ENCODE results near the gene PTDSS2. TPM values are rescaled to one million over a fixed set of nuclear protein-coding genes. Genes with fewer than 3 reads are reported as not detected.

PTDSS2 gene
- total RNA-seq, 1 experiment from 2014 or later: 23.7 TPM

GRCh38 chr11:488062-488461, 38.0 kb downstream of the PTDSS2 start:
- DNase-seq (ENCODE audit: extremely low read depth, low read depth): no peak

GRCh38 chr11:488579-488978, 38.5 kb downstream of the PTDSS2 start:
- DNase-seq (ENCODE audit: extremely low read depth, low read depth): no peak

GRCh38 chr11:488992-489391, 38.9 kb downstream of the PTDSS2 start:
- DNase-seq (ENCODE audit: extremely low read depth, low read depth): no peak

- DNase-seq (ENCODE audit: extremely low read depth, low read depth): no peak
Observed at GRCh38 chr11:489610-490185, 39.6 kb downstream of the PTDSS2 start.

GRCh38 chr11:490186-490929, 40.3 kb downstream of the PTDSS2 start:
- no peak for DNase-seq (ENCODE audit: extremely low read depth, low read depth)

GRCh38 chr11:490930-491260, 40.8 kb downstream of the PTDSS2 start:
- no peak for DNase-seq (ENCODE audit: extremely low read depth, low read depth)

GRCh38 chr11:491358-491757, 41.3 kb downstream of the PTDSS2 start:
- no peak for DNase-seq (ENCODE audit: extremely low read depth, low read depth)

GRCh38 chr11:492427-493226, 42.5 kb downstream of the PTDSS2 start:
- no peak for DNase-seq (ENCODE audit: extremely low read depth, low read depth)

GRCh38 chr11:494761-495536, 44.9 kb downstream of the PTDSS2 start:
- DNase-seq (ENCODE audit: extremely low read depth, low read depth): no peak

GRCh38 chr11:495537-495931, 45.5 kb downstream of the PTDSS2 start:
- DNase-seq (ENCODE audit: extremely low read depth, low read depth): no peak

GRCh38 chr11:496834-497564, 46.9 kb downstream of the PTDSS2 start:
- DNase-seq (ENCODE audit: extremely low read depth, low read depth): no peak

GRCh38 chr11:497565-498296, 47.7 kb downstream of the PTDSS2 start:
- DNase-seq (ENCODE audit: extremely low read depth, low read depth): no peak

- no peak for DNase-seq (ENCODE audit: extremely low read depth, low read depth)
Observed at GRCh38 chr11:498297-499181, 48.5 kb downstream of the PTDSS2 start.

- no peak for DNase-seq (ENCODE audit: extremely low read depth, low read depth)
Observed at GRCh38 chr11:499201-500076, 49.4 kb downstream of the PTDSS2 start.

GRCh38 chr11:501001-501682, 51.1 kb downstream of the PTDSS2 start:
- no peak for DNase-seq (ENCODE audit: extremely low read depth, low read depth)

- no peak for DNase-seq (ENCODE audit: extremely low read depth, low read depth)
Observed at GRCh38 chr11:501683-502287, 51.7 kb downstream of the PTDSS2 start.
